OCI-LY3 (cell line): Measurements from ENCODE around the gene HMX2.

Experiments used
- CTCF ChIP-seq: fragments of 200-600, 300-600 bp; sonication (generic); IDR thresholded peaks from 2 replicates; pipeline ENCODE4 v1.5.1; 2014; ENCODE audit warnings: antibody characterized with exemption, low read length, low read depth
- EZH2phosphoT487 ChIP-seq: fragments of 200-600 bp; shearing (Covaris generic); IDR thresholded peaks from 2 replicates; pipeline ENCODE4 v1.6.1; 2018; ENCODE audit warnings: antibody characterized with exemption, mixed run types, low read depth

DNA sequence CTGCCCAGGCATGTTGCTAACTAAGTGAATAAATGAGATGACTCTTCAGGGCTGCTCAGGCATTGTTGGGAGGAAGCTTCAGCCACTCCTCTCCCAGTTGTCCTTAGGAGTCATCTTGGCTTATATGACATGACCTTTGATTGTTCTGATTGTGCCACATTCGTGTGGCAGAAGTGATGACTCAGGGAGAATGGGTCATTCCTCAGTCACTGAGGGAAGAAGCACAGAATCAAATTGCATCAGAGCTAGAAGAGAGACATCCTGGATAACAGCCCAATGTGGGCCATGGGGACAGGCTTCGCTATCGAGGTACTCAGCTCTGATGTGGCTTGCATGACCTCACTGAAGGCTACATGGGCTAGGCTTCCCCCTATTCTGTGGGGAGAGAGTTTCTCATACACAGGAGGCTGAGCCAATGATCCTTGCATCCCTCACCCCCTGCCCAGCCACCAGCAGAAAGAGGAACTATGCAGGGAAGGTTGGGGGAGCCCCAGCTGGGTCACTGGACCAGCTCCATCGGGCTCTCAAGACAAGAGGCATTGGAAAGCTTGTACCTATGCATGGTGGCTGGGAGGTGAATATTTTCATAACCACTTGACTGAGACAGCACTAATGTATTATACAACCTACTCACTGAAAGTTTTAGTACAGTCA, 18.2 kb upstream of the HMX2 start:
- TF ChIP-seq CTCF (no peak), EZH2phosphoT487 (no peak)
